Breast epithelium (tissue), 4 donors: ENCODE measurements around the gene FZD4. TPM values are rescaled to one million over a fixed set of nuclear protein-coding genes. Genes with fewer than 3 reads are reported as not detected.

Source experiments
- DNase-seq, 2 donors: peaks; one replicate each; pipeline ENCODE4 v3.0.0-alpha.2; 2019; ENCODE audit warnings: low spot score in 2 of 2
- H3K27ac ChIP-seq, 2 donors: fragments of 200-600 bp; sonication (generic) in 1 of 2; one replicate each; pipeline ENCODE4 v1.5.1; 2016 to 2019; ENCODE audit warnings: mild to moderate bottlenecking in 1 of 2
- H3K27me3 ChIP-seq, 2 donors: fragments of 200-600 bp; sonication (generic) in 1 of 2; one replicate each; pipeline versions ENCODE4 v1.5.1 to v1.6.0; 2017 to 2019; ENCODE audit warnings: control low read depth in 1 of 2, mild to moderate bottlenecking in 1 of 2
- H3K36me3 ChIP-seq: fragments of 200-600 bp; one replicate; pipeline ENCODE4 v1.5.1; 2019
- H3K4me1 ChIP-seq, 2 donors: fragments of 200-600 bp; sonication (generic); one replicate each; pipeline ENCODE4 v1.5.1; 2016 to 2019; ENCODE audit warnings: control low read depth in 1 of 2
- H3K4me3 ChIP-seq, 3 donors: fragments of 200-600 bp; sonication (generic); 1 replicate in 2 of 3; 2 replicates in 1 of 3; pipeline ENCODE4 v1.5.1; 2016 to 2019; ENCODE audit warnings: mild to moderate bottlenecking in 3 of 3, moderate library complexity in 2 of 3
- H3K9me3 ChIP-seq, 2 donors: fragments of 200-600 bp; sonication (generic) in 1 of 2; one replicate each; pipeline ENCODE4 v1.5.1; 2016 to 2019; ENCODE audit warnings: control low read depth in 1 of 2
- CTCF ChIP-seq, 3 donors: fragments of 450-650 bp; IDR thresholded peaks; one replicate each; pipeline ENCODE4 v1.5.1; 2016 to 2017; ENCODE audit warnings: antibody characterized with exemption in 3 of 3, mild to moderate bottlenecking in 3 of 3, moderate library complexity in 3 of 3
- POLR2A ChIP-seq: fragments of 450-650 bp; IDR thresholded peaks from one replicate; pipeline ENCODE4 v1.6.1; 2016; ENCODE audit warnings: antibody characterized with exemption, mild to moderate bottlenecking, moderate library complexity
- POLR2AphosphoS5 ChIP-seq, 3 donors: sonication (generic); formaldehyde crosslinking; IDR thresholded peaks; one replicate each; pipeline ENCODE4 v1.6.1; 2017; ENCODE audit warnings: antibody characterized with exemption in 3 of 3
- intact Hi-C: fragments of 100-400 bp; cut with DNase I; formaldehyde crosslinking; loops from one replicate; pipeline ENCODE4 v1.15.1; 2023; ENCODE audit warnings: low total_unique reads
- total RNA-seq, 3 donors: library from RNA; depleted of rRNA; stranded (reverse); fragments of >200 nt; gene quantifications; one replicate each; pipeline ENCODE4 v1.1.0, GENCODE V29; 2016

FZD4 gene
- total RNA-seq, 3 donors from 2014 or later, result 44.5 to 408 (median 72.8) TPM

- Histone ChIP-seq H3K4me1 (no peaks in the 10 kb centered on the region), H3K36me3 (no peaks in the 10 kb centered on the region), H3K27me3 (no peaks in the 10 kb centered on the region), H3K4me3 (no peak overlapping the region), H3K9me3 (no peaks in the 10 kb centered on the region), H3K27ac (peak overlapping the region in 1 of 2 donors; percentile 72)
- intact Hi-C loops, result no loop called here
- DNase-seq, result no peak
- TF ChIP-seq CTCF (IDR thresholded peaks at IDR 0.05) (no peak), POLR2AphosphoS5 (IDR thresholded peaks at IDR 0.05) (no peak), POLR2A (no peak)
Measured at GRCh38 chr11:86931548-86932258, 23.5 kb downstream of the FZD4 start.

DNA sequence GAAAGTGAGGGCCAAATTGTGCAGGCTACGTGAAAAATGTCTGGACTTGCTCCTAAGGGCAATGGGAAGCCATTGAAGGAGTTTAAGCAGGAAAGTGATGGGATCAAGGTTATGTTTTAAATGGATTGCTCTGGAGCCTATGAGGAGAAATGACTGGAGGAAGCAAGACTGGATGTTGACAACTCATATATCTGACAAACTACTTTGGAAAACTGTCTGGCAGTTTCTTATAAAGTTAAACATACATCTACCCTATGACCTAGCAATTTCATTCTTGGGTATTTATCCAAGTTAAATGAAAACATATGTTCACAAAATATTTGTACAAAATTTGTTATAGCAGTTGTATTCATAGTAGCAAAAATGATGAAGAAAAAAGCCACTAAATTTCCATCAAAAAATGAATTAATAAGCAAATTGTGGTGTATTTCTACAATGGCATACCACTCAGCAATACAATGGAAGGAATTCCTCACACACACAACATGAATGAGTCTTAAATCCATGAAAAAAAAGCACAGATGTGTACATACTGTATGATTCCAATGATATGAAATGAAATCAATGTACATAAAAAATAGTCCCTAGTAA, 24.1 kb downstream of the FZD4 start:
- intact Hi-C loops, result no loop called here

GRCh38 chr11:86926975-86927374, 28.2 kb downstream of the FZD4 start:
- Histone ChIP-seq H3K4me3 (no peak overlapping the region), H3K27ac (no peak overlapping the region), H3K27me3 (no peaks in the 10 kb centered on the region), H3K36me3 (no peaks in the 10 kb centered on the region), H3K4me1 (no peaks in the 10 kb centered on the region), H3K9me3 (no peaks in the 10 kb centered on the region)
- intact Hi-C loops, result no loop called here
- DNase-seq, result no peak
- TF ChIP-seq POLR2AphosphoS5 (IDR thresholded peaks at IDR 0.05) (no peak), POLR2A (no peak), CTCF (IDR thresholded peaks at IDR 0.05) (no peak)

More for the DNA sequence above, 24.1 kb downstream of the FZD4 start:
- Histone ChIP-seq H3K27ac (no peak overlapping the region), H3K27me3 (no peaks in the 10 kb centered on the region), H3K9me3 (no peaks in the 10 kb centered on the region), H3K4me3 (no peak overlapping the region), H3K36me3 (no peaks in the 10 kb centered on the region), H3K4me1 (no peaks in the 10 kb centered on the region)
- DNase-seq, result no peak
- TF ChIP-seq POLR2AphosphoS5 (IDR thresholded peaks at IDR 0.05), result no peak
- TF ChIP-seq POLR2A, result no peak
- no peak for TF ChIP-seq CTCF (IDR thresholded peaks at IDR 0.05)

DNA sequence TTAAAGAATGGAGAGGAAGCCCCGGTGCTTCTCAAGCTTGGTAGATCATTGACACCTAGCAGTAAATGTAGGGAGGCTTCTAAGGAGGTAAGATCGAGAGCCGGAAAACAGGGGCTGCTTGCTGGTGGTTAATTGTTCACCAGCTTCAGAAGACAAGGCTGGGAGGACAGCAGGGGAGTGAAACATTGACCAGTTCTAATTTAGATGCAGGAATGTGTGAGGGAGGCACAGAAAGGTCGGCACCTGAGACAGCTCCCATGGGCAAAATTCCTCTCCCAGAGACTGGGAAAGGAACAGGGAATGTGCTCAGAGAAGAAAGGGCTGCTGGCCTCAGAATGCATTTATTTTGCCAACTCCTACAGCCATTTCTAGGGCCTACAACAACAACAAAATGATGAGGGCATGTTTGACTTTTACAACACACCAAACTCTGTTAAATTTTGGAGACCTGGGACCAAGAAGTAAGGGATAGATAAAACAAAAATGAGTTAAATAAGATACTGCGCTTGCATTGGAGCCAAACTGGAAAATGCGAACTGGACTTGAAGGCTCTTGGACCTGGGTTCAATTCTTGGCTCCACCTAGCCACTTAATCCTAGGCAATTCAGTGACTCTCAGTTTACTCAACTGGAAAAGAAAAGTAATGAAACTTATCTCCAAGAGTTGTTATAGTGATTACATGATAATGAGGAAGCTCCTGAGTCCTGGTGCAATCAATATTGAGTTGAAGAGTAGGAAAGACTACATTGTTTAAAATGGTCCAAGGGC, 31.0 kb downstream of the FZD4 start:
- DNase-seq, result no peak
- no peak overlapping the region for H3K27ac ChIP-seq
- no peak overlapping the region for H3K4me3 ChIP-seq
- no peaks in the 10 kb centered on the region for H3K36me3 ChIP-seq
- intact Hi-C loops, result no loop called here
- H3K27me3 ChIP-seq, result no peaks in the 10 kb centered on the region
- no peaks in the 10 kb centered on the region for H3K4me1 ChIP-seq
- no peaks in the 10 kb centered on the region for H3K9me3 ChIP-seq
- TF ChIP-seq CTCF (IDR thresholded peaks at IDR 0.05) (no peak), POLR2AphosphoS5 (IDR thresholded peaks at IDR 0.05) (no peak), POLR2A (no peak)

DNA sequence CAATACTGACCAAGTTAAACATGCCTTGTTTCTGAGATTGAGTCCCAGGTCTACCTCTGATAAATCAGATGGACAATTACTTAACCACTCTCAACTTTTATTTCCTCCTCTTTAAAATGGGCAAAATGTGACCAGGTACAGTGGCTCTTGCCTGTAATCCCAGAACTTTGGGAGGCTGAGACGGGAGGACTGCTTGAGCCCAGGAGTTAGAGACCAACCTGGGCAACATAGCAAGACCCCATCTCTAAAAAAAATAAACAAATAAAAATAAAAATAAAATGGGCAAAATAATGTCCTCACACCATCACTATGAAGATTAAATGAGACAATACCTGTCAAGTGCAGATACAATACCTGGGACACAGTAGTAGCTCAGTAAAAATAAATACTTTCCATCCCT, 33.0 kb downstream of the FZD4 start:
- DNase-seq, result no peak
- Histone ChIP-seq H3K4me3 (no peak overlapping the region), H3K27me3 (no peaks in the 10 kb centered on the region), H3K4me1 (no peaks in the 10 kb centered on the region), H3K36me3 (no peaks in the 10 kb centered on the region), H3K9me3 (no peaks in the 10 kb centered on the region), H3K27ac (no peak overlapping the region)
- intact Hi-C loops, result no loop called here
- TF ChIP-seq POLR2AphosphoS5 (IDR thresholded peaks at IDR 0.05) (no peak), CTCF (IDR thresholded peaks at IDR 0.05) (no peak), POLR2A (no peak)
